ENCODE data around the gene TRNAU1AP. TPM values are rescaled to one million over a fixed set of nuclear protein-coding genes. Genes with fewer than 3 reads are reported as not detected.
"Not testable (repeated sequence)": the region's sequence is repeated elsewhere in the genome, so short reads cannot be mapped to it uniquely, and the experiment has no call there.

TRNAU1AP gene
- total RNA-seq, 4 donors from 2014 or later, result 11.8 to 24.9 (median 19.3) TPM

- intact Hi-C loops (cut with DNase I; ENCODE audit: low total_unique reads), result no loop called here
- H3K4me3 ChIP-seq (ENCODE audit: low read depth, poor library complexity, severe bottlenecking), result no peak overlapping the region
These were observed 11.4 kb downstream of the TRNAU1AP start for GRCh38 chr1:28564310-28564709.

GRCh38 chr1:28565040-28565439, 12.2 kb downstream of the TRNAU1AP start:
- WGBS, 2 donors, result 98 to 99% methylated on average over 7 of the region's 7 CpGs
- intact Hi-C loops (cut with DNase I; ENCODE audit: low total_unique reads), result no loop called here
- DNase-seq (ENCODE audit: low spot score in 2 of 2), result no peak
- no peak overlapping the region for H3K4me3 ChIP-seq (ENCODE audit: low read depth, poor library complexity, severe bottlenecking)
- TF ChIP-seq POLR2A (IDR thresholded peaks at IDR 0.05) (no peak), CTCF (IDR thresholded peaks at IDR 0.05) (no peak)

More at GRCh38 chr1:28564310-28564709, 11.4 kb downstream of the TRNAU1AP start:
- no peak for TF ChIP-seq POLR2A (IDR thresholded peaks at IDR 0.05)
- no peak for TF ChIP-seq CTCF (IDR thresholded peaks at IDR 0.05)
- no peak for DNase-seq (ENCODE audit: low spot score in 2 of 2)

GRCh38 chr1:28565726-28566125, 12.8 kb downstream of the TRNAU1AP start:
- no peak for DNase-seq (ENCODE audit: low spot score in 2 of 2)

GRCh38 chr1:28566931-28567330, 14.0 kb downstream of the TRNAU1AP start:
- DNase-seq (ENCODE audit: low spot score in 2 of 2), result no peak
- 92 to 93% methylated on average over 2 of the region's 2 CpGs for WGBS, 2 donors
- TF ChIP-seq CTCF (IDR thresholded peaks at IDR 0.05), result no peak
- TF ChIP-seq POLR2A (IDR thresholded peaks at IDR 0.05), result no peak
- intact Hi-C loops (cut with DNase I; ENCODE audit: low total_unique reads), result no loop called here
- H3K4me3 ChIP-seq (ENCODE audit: low read depth, poor library complexity, severe bottlenecking), result no peak overlapping the region

More at GRCh38 chr1:28565726-28566125, 12.8 kb downstream of the TRNAU1AP start:
- no peak overlapping the region for H3K4me3 ChIP-seq (ENCODE audit: low read depth, poor library complexity, severe bottlenecking)
- WGBS, 2 donors, result 95 to 96% methylated on average over 6 of the region's 6 CpGs
- intact Hi-C loops (cut with DNase I; ENCODE audit: low total_unique reads), result no loop called here
- no peak for TF ChIP-seq POLR2A (IDR thresholded peaks at IDR 0.05)
- no peak for TF ChIP-seq CTCF (IDR thresholded peaks at IDR 0.05)

- 87 to 89% methylated on average over 4 of the region's 4 CpGs for WGBS, 2 donors
- TF ChIP-seq POLR2A (IDR thresholded peaks at IDR 0.05) (no peak), CTCF (IDR thresholded peaks at IDR 0.05) (no peak)
- intact Hi-C loops (cut with DNase I; ENCODE audit: low total_unique reads), result no loop called here
- DNase-seq (ENCODE audit: low spot score in 2 of 2), result no peak
- H3K4me3 ChIP-seq (ENCODE audit: low read depth, poor library complexity, severe bottlenecking), result no peak overlapping the region
These were observed 19.0 kb downstream of the TRNAU1AP start for GRCh38 chr1:28571911-28572310.

GRCh38 chr1:28572891-28573290, 20.0 kb downstream of the TRNAU1AP start:
- 87 to 91% methylated on average over 12 of the region's 12 CpGs for WGBS, 2 donors
- H3K4me3 ChIP-seq (ENCODE audit: low read depth, poor library complexity, severe bottlenecking); DNase-seq (ENCODE audit: low spot score in 2 of 2); intact Hi-C loops (cut with DNase I; ENCODE audit: low total_unique reads): not testable (repeated sequence)

All from lower leg skin (tissue), 4 donors.